B cell (primary cell): ENCODE results near the gene MSS51. TPM values are rescaled to one million over a fixed set of nuclear protein-coding genes. Genes with fewer than 3 reads are reported as not detected.
A peak's percentile ranks its signal among the peaks of the same experiment; 100 is the strongest.

Experiments used
- ATAC-seq: fragments of 200-7000 bp; cut with Tn5 transposase; one replicate; pipeline ENCODE4 v1.10.0; 2021; ENCODE audit warnings: low read depth, mild to moderate bottlenecking, moderate number of reproducible peaks, moderate library complexity
- CTCF ChIA-PET: fragments of 350-600 bp; sonication (Branson Sonifier 250); formaldehyde crosslinking; loops from one replicate; lab custom pipeline; 2021; ENCODE audit warnings: antibody characterized with exemption, inconsistent platforms; lab: Charles Lee
- POLR2A ChIA-PET: fragments of 350-600 bp; sonication (Branson Sonifier 250); formaldehyde crosslinking; loops from one replicate; lab custom pipeline; 2021; ENCODE audit warnings: antibody characterized with exemption; lab: Charles Lee
- DNase-seq: peaks from one replicate; pipeline ENCODE4 v3.0.0; 2013
- H2AFZ ChIP-seq: 2 replicates; pipeline ENCODE4 v1.6.1; 2012; ENCODE audit warnings: mild to moderate bottlenecking, low read depth, low read length; ENCODE audit not compliant: insufficient read depth, poor library complexity, severe bottlenecking
- H3K27ac ChIP-seq, 2 donors: 1 replicate in 1 of 2; 2 replicates in 1 of 2; pipeline ENCODE4 v1.5.1; 2012 to 2013; ENCODE audit warnings: low read length in 2 of 2, mild to moderate bottlenecking in 2 of 2, moderate library complexity in 1 of 2
- H3K27me3 ChIP-seq, 4 experiments: fragments of 200-600 bp in 1 of 4; sonication (generic) in 1 of 4; replicated peaks in 1 of 4; 1 replicate in 2 of 4; 2 replicates in 2 of 4; pipeline versions ENCODE4 v1.6.1 to v1.7.0; 2013 to 2016; ENCODE audit warnings: low read length in 3 of 4, mild to moderate bottlenecking in 2 of 4, mixed read lengths in 1 of 4, moderate library complexity in 1 of 4; ENCODE audit not compliant: insufficient read depth in 4 of 4, control insufficient read depth in 3 of 4; ENCODE audit errors: control extremely low read depth in 1 of 4
- H3K36me3 ChIP-seq, 2 experiments: replicated peaks in 1 of 2; 1 replicate in 1 of 2; 2 replicates in 1 of 2; pipeline versions ENCODE4 v1.6.1 to v1.7.1; 2013; ENCODE audit warnings: low read length in 1 of 2; ENCODE audit not compliant: insufficient read depth in 2 of 2, control insufficient read depth in 1 of 2; ENCODE audit errors: control extremely low read depth in 1 of 2, extremely low read depth in 1 of 2
- H3K4me1 ChIP-seq, 2 donors: fragments of 200-600 bp in 1 of 2; sonication (generic) in 1 of 2; 1 replicate in 1 of 2; 2 replicates in 1 of 2; pipeline versions ENCODE4 v1.5.1 to v1.6.1; 2013 to 2017; ENCODE audit warnings: low read length in 2 of 2; ENCODE audit not compliant: control insufficient read depth in 2 of 2, insufficient read depth in 2 of 2
- H3K4me2 ChIP-seq: replicated peaks from 2 replicates; pipeline ENCODE3; 2012; ENCODE audit warnings: mild to moderate bottlenecking, low read depth, low read length; ENCODE audit not compliant: poor library complexity, severe bottlenecking
- H3K4me3 ChIP-seq, 5 experiments: fragments of 200-600 bp in 1 of 5; sonication (generic) in 1 of 5; 1 replicate in 3 of 5; 2 replicates in 2 of 5; pipeline versions ENCODE4 v1.5.1 to v1.7.0; 2011 to 2016; ENCODE audit warnings: low read length in 4 of 5, mild to moderate bottlenecking in 4 of 5, low read depth in 2 of 5, control low read depth in 1 of 5, moderate library complexity in 1 of 5; ENCODE audit not compliant: insufficient read depth in 1 of 5; ENCODE audit errors: control extremely low read depth in 1 of 5, extremely low read depth in 1 of 5
- H3K79me2 ChIP-seq: fragments of 200-600 bp; sonication (generic); one replicate; pipeline ENCODE4 v1.6.0; 2016; ENCODE audit warnings: low read length; ENCODE audit not compliant: control insufficient read depth, insufficient read depth
- H3K9ac ChIP-seq: fragments of 200-600 bp; sonication (generic); 2 replicates; pipeline ENCODE4 v1.6.1; 2017; ENCODE audit warnings: mild to moderate bottlenecking, low read length, moderate library complexity
- H3K9me3 ChIP-seq, 3 donors: one replicate each; pipeline versions ENCODE4 v1.6.1 to v1.7.1; 2013; ENCODE audit warnings: low read length in 2 of 3; ENCODE audit not compliant: control insufficient read depth in 2 of 3, insufficient read depth in 1 of 3; ENCODE audit errors: control extremely low read depth in 1 of 3
- H4K20me1 ChIP-seq: 2 replicates; pipeline ENCODE4 v1.6.0; 2012; ENCODE audit warnings: mild to moderate bottlenecking, low read length; ENCODE audit not compliant: insufficient read depth, control insufficient read depth, poor library complexity, severe bottlenecking
- H3K27ac Mint-ChIP-seq: one replicate; pipeline ENCODE4 v1.8.0; 2021; ENCODE audit warnings: mixed read lengths
- H3K27me3 Mint-ChIP-seq: one replicate; pipeline ENCODE4 v1.8.0; 2021; ENCODE audit warnings: mixed read lengths
- H3K4me1 Mint-ChIP-seq: one replicate; pipeline ENCODE4 v1.8.0; 2021; ENCODE audit warnings: mixed read lengths
- H3K4me3 Mint-ChIP-seq: one replicate; pipeline ENCODE4 v1.8.0; 2021; ENCODE audit warnings: mixed read lengths
- H3K9me3 Mint-ChIP-seq: one replicate; pipeline ENCODE4 v1.8.0; 2022; ENCODE audit warnings: mixed read lengths; ENCODE audit not compliant: insufficient read depth
- EZH2 ChIP-seq: IDR thresholded peaks from 2 replicates; pipeline ENCODE4 v1.6.1; 2012; ENCODE audit warnings: borderline replicate concordance, low read depth, mild to moderate bottlenecking, moderate library complexity, low read length; ENCODE audit not compliant: insufficient read depth, poor library complexity, severe bottlenecking
- WGBS: methylation state at CpG from one replicate; pipeline ENCODE4 v1.1.5; 2013; ENCODE audit warnings: missing lambda C conversion rate; ENCODE audit not compliant: insufficient coverage; 5-methylcytosine and 5-hydroxymethylcytosine counted together
- intact Hi-C: fragments of 100-400 bp; cut with micrococcal nuclease; formaldehyde crosslinking; loops from one replicate; pipeline ENCODE4 v1.10.0; 2022
- polyA plus RNA-seq: library from polyadenylated mRNA; depleted of rRNA; stranded (reverse); fragments of >200 nt; gene quantifications from 2 replicates; pipeline ENCODE4 v1.2.3, GENCODE V29; 2012
- total RNA-seq, 2 donors: library from RNA; stranded (reverse); fragments of 120-200 nt in 1 of 2; gene quantifications; 1 replicate in 1 of 2; 2 replicates in 1 of 2; pipeline versions ENCODE4 v1.2.3 to v1.2.4, GENCODE V29; 2013 to 2022
- TF ChIP-seq, protein P1 (sequence below): fragments of 200-600 bp; IDR thresholded peaks from one replicate; pipeline ENCODE4 v1.8.0; 2022; ENCODE audit warnings: antibody characterized with exemption, mild to moderate bottlenecking

MSS51 gene
- total and polyA plus RNA-seq, 2 donors (not counting 1 experiment from before 2014, with no cell fraction given): 4.7 to 6.4 TPM

DNA sequence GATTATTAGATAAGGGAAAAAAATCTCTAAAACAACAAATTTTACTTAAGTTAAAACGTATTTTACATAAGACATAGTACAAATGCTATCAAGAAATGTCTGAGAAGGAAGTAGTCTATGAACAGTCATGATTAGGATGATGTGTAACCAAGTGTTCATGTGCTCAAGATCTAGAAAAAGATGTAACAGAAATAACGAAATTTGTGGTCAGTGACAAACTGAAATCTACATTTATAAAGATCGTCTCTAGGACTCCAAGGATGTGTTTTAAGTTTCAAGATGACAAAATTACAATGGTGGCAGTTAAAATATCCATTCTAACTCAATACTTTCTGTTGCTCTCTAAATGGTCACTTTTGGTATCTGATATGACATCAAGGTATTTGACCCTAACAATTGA, 45.3 kb upstream of the MSS51 start:
- DNase-seq (no peak), ATAC-seq (no peak)
- H3K4me2 ChIP-seq: no peak overlapping the region
- Mint-ChIP-seq H3K9me3 (no peaks in the 10 kb centered on the region), H3K27ac (no peak overlapping the region), H3K27me3 (no peaks in the 10 kb centered on the region), H3K4me3 (no peak overlapping the region), H3K4me1 (peaks cover 19% of the 10 kb centered on the region)
- CTCF ChIA-PET: no interaction called here
- H2AFZ ChIP-seq: no peak overlapping the region
- POLR2A ChIA-PET: interaction anchor here (1.1 kb wide), 1 partner anchor 16 kb away, joined by 3 read pairs; no protein-coding TSS in a partner anchor
- no peak overlapping the region for H3K4me3 ChIP-seq
- peaks cover 11 to 42% of the 10 kb centered on the region in 2 experiments for H3K36me3 ChIP-seq
- H4K20me1 ChIP-seq: peaks cover 9% of the 10 kb centered on the region
- intact Hi-C loops: no loop called here
- no peaks in the 10 kb centered on the region for H3K27me3 ChIP-seq
- TF ChIP-seq, protein P1, sequence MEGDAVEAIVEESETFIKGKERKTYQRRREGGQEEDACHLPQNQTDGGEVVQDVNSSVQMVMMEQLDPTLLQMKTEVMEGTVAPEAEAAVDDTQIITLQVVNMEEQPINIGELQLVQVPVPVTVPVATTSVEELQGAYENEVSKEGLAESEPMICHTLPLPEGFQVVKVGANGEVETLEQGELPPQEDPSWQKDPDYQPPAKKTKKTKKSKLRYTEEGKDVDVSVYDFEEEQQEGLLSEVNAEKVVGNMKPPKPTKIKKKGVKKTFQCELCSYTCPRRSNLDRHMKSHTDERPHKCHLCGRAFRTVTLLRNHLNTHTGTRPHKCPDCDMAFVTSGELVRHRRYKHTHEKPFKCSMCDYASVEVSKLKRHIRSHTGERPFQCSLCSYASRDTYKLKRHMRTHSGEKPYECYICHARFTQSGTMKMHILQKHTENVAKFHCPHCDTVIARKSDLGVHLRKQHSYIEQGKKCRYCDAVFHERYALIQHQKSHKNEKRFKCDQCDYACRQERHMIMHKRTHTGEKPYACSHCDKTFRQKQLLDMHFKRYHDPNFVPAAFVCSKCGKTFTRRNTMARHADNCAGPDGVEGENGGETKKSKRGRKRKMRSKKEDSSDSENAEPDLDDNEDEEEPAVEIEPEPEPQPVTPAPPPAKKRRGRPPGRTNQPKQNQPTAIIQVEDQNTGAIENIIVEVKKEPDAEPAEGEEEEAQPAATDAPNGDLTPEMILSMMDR: no peak
- TF ChIP-seq EZH2: no peak
- H3K4me1 ChIP-seq: no peaks in the 10 kb centered on the region
- H3K9me3 ChIP-seq: peaks cover 0 to 3% (median 0%) of the 10 kb centered on the region in 3 donors
- no CpG with 5 or more reads among the region's 3 CpGs for WGBS
- peaks cover 46% of the 10 kb centered on the region for H3K79me2 ChIP-seq
- peak overlapping the region in 1 of 2 donors; percentile 19 for H3K27ac ChIP-seq
- H3K9ac ChIP-seq: no peak overlapping the region

DNA sequence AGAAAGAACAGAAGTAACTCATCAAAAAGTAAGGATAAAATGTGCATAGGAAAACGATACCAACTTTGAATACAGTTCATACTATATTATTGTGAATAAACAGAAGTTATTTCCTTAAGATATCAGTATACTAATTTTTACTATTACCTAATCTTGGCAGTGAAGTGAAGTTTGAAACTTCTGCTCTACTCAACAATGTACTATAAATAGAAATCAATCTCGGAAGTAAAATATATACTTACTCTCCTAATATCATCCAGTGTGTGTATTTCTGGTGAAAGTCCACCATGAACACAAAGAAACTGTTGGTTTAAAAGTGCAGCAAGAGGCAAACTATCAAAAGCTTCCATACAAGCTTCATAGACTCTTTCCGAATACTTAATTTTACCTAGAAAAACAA, 37.9 kb upstream of the MSS51 start:
- Histone ChIP-seq H4K20me1 (no peaks in the 10 kb centered on the region), H3K4me3 (no peak overlapping the region), H2AFZ (no peak overlapping the region), H3K9ac (no peak overlapping the region), H3K36me3 (peaks cover 18 to 61% of the 10 kb centered on the region in 2 experiments), H3K27ac (no peak overlapping the region), H3K9me3 (no peaks in the 10 kb centered on the region), H3K4me1 (peaks cover 0 to 3% of the 10 kb centered on the region in 2 donors), H3K4me2 (no peak overlapping the region), H3K79me2 (no peaks in the 10 kb centered on the region), H3K27me3 (no peaks in the 10 kb centered on the region)
- intact Hi-C loops: no loop called here
- no peak for ATAC-seq
- Mint-ChIP-seq H3K9me3 (no peaks in the 10 kb centered on the region), H3K27me3 (no peaks in the 10 kb centered on the region), H3K4me1 (peaks cover 10% of the 10 kb centered on the region), H3K4me3 (no peak overlapping the region), H3K27ac (no peak overlapping the region)
- no peak for DNase-seq
- POLR2A ChIA-PET: no interaction called here
- WGBS: no CpG with 5 or more reads among the region's 3 CpGs
- CTCF ChIA-PET: no interaction called here
- TF ChIP-seq, protein P1: no peak
- no peak for TF ChIP-seq EZH2
